ENCODE results near the gene PSME2.
A peak's percentile ranks its signal among the peaks of the same experiment; 100 is the strongest.

Gene PSME2

DNA sequence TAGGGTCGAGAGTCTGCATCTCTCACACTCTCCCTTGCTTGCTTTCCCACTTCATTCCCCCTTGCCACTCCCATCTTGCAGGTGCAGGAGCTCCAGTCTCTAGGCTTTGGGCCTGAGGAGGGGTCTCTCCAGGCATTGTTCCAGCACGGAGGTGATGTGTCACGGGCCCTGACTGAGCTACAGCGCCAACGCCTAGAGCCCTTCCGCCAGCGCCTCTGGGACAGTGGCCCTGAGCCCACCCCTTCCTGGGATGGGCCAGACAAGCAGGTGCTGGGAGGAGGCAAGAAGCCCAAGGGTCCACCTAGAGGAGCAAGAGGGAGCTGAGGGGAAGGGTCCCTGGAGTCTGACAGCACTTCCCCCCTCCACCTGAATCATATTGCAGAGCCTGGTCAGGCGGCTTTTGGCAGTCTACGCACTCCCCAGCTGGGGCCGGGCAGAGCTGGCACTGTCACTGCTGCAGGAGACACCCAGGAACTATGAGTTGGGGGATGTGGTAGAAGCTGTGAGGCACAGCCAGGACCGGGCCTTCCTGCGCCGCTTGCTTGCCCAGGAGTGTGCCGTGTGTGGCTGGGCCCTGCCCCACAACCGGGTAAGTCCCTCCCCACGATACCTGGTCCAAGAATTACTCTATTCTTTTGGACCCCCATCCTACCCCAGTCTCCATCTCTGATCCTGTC, 5.1 kb upstream of the PSME2 start:
- no peak for DNase-seq (ENCODE audit: low read depth)

DNA sequence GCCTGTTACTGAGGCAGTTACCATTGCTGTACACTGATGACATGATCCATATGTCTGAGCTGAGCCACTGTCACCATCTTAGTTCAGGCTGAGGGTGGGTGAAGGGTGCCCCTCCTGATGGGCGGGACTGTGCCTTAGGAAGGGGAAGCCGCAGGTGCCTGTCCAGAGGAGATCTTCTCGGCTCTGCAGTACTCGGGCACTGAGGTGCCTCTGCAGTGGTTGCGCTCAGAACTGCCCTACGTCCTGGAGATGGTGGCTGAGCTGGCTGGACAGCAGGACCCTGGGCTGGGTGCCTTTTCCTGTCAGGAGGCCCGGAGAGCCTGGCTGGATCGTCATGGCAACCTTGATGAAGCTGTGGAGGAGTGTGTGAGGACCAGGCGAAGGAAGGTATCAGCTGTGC, 4.6 kb upstream of the PSME2 start:
- DNase-seq (ENCODE audit: low read depth): no peak

DNA sequence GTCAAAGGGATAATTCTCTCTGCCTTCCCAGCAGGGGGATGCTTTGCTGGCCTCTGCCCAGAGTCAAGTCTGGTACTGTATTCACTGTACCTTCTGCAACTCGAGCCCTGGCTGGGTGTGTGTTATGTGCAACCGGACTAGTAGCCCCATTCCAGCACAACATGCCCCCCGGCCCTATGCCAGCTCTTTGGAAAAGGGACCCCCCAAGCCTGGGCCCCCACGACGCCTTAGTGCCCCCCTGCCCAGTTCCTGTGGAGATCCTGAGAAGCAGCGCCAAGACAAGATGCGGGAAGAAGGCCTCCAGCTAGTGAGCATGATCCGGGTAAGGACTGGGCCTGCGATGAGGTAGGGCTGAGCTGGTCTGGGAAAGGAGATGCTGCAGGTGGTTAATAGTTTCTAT, 4.2 kb upstream of the PSME2 start:
- DNase-seq (ENCODE audit: low read depth): no peak

DNA sequence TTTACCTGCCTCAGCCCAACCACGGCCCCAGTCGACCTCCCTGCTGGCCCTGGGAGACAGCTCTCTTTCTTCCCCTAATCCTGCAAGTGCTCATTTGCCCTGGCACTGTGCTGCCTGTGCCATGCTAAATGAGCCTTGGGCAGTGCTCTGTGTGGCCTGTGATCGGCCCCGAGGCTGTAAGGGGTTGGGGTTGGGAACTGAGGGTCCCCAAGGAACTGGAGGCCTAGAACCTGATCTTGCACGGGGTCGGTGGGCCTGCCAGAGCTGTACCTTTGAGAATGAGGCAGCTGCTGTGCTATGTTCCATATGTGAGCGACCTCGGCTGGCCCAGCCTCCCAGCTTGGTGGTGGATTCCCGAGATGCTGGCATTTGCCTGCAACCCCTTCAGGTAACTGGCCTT, 3.7 kb upstream of the PSME2 start:
- no peak for DNase-seq (ENCODE audit: low read depth)

DNA sequence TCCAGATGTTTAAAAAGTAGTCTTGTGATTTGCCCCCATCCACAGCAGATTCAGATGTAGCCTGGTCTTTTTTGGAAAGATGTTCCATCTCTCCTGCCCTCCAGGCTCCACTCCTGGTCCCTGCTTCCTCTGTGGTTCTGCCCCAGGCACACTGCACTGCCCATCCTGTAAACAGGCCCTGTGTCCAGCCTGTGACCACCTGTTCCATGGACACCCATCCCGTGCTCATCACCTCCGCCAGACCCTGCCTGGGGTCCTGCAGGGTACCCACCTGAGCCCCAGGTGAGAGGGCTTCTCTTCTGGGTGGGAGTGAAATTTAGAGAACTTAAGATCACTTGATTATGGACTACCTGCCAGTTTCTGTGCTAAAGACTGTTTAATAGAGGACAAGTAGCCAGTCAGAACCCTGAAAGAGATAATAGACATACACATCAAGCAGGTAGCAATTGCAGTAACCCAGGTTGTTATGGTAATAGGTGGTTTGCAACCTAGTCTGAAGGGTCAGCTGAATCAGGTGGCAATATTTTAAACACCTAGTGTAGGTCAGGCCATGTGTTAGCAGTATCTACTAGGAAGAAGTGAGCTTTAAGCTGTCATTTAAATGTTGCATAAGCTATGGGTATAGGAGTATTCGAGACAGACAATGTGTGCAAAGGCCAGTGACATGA, 3.0 kb upstream of the PSME2 start:
- DNase-seq (ENCODE audit: low read depth): no peak

GRCh38 chr14:24147761-24148428, 1.5 kb upstream of the PSME2 start:
- DNase-seq (ENCODE audit: low read depth): no peak

DNA sequence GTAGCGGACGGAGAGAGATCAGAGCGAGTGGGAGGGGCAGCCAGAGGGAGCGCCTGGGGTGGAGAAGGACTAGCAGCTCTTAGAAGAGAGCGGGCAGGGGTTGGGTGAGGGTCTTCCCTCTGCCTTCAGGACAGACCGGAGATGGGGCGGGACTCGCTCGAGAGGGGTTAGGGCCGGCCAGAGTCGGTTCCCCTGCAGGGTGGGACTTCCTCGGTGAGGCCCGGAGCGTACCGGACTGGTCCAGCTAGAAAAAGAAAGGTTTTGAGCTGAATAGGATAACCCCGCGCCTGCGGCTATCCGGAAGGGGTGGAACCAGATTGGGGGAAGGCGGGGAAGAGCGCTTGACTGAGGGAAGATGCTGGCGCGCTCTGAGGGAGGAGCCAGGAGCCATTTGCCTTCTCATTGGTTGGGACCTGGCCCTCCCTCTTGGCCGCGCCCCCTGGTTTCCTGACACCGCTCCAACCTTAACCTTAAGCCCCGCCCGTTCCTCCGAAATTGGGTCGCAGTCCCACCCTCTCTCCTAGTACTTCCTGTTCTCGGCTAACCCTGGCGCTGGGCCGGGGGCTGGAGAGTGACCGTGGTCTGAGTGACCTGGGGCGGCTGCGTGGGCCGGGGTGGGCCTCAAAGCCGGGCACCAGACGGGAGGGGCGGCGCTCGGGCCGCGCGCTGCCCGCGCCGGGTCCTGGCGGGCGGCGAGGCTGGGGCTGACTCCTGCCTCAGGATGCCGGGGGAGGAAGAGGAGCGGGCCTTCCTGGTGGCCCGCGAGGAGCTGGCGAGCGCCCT, 759 bp upstream of the PSME2 start, which contains the start of gene RNF31:
TSS of gene RNF31 (plus strand) at position 521 of the 783 bp plus-strand sequence. CDS start at position 722, 201 bp downstream.
- peak; percentile 99 for DNase-seq (ENCODE audit: low read depth)

DNA sequence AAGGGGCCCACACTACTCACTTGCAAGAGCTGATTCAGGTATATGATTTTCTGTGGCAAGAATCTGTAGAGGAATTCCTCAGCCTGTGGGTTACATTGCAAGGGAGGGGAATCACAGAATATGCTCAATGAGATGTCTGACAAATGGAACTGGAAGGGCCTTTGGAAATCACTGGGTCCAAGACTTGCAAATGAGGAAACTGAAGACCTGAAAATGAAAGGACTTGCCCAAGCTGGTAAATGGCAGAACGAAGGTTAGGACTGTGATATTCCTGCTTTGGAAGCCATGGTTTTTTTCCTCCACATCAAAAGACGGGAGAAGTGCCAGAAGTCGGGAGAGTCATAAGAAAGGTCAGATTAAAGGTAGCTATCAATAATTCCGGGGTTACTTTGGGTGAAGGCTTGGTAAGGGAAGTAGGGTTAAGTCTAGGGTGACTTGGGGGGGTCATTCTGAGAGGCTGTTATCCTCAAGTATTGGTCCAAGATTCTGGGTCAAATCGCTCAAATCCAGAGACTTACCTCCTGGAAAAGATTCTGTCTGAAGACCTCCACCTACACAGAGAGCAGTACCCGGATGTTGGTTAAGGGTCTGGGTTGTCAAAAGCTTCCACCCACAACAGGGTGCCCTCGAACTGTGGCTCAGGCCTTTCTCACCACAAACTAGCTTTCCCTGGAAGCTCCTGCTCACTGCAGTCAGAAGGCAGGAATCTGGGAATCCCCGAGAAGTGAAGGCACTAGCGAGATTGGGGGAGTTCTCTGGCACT, 539 bp downstream of the PSME2 start:
- DNase-seq (ENCODE audit: low read depth): no peak

- no peak for DNase-seq (ENCODE audit: low read depth)
Observed at GRCh38 chr14:24145219-24145618, 1.2 kb downstream of the PSME2 start.

DNA sequence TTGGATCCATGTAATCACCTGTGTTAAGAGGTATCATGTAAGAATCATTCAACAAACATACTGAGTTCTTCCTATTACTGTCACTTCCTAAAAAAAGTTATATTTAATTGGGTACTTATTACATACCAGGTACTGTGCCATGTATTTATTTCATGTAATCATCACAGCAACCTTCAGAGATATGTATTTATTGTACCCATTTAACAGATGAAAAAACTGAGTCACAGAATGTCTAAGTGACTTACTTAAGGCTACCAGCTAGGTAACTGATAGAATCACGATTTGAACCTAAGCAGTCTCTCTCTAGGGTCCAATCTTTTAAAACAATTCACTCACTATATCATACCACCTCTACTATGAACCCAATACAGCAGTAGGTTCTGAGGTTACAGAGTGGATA, 2.0 kb downstream of the PSME2 start:
- DNase-seq (ENCODE audit: low read depth): no peak

- peak; percentile 44 for DNase-seq (ENCODE audit: low read depth)
Observed at GRCh38 chr14:24143511-24143910, 2.9 kb downstream of the PSME2 start.

DNA sequence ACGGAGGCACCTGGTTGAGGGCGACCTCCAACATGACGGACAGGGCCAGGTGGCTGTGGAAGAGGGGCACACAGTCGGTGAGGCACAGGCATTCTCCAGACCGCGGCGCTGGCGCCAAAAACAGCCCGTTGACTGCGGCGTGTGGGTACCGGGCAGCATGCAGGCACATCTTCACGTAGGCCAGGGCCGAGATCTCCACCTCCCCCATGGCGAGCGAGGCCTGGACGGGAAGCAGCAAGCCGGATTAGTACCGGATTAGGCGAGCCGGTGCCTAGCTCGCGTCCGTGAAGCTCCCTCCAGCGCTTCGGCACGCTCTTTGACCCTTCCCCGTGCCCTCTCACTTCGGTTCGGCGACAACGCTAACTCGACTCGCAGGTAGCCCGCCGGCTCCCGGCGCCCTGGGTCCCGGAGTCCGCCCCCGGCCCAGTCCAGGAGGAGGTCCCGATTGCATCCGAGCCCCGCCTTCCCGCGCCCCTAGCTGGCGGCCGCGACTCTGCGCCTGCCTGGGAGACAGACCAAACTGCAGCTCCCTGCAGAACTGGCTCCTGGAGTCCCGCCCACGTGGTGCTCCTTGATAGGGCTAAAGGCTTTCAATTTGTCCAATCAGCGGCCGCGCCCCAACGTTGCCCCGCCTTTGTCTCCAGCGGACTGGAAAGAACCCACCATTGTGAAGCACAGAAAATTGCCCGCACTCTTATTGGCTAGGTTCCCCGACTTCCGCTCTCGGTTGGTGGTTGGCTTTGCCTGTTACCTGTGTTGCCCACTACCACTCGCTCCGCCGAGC, 5.1 kb downstream of the PSME2 start, which contains the start of gene EMC9:
TSS of gene EMC9 (minus strand) at position 495 of the 784 bp plus-strand sequence. CDS start at position 208, 287 bp downstream.
- peak; percentile 98 for DNase-seq (ENCODE audit: low read depth)

- no peak for DNase-seq (ENCODE audit: low read depth)
Observed at GRCh38 chr14:24139272-24139934, 7.0 kb downstream of the PSME2 start.

- DNase-seq (ENCODE audit: low read depth): no peak
Observed at GRCh38 chr14:24138396-24139271, 7.8 kb downstream of the PSME2 start.

- DNase-seq (ENCODE audit: low read depth): no peak
Observed at GRCh38 chr14:24137529-24138395, 8.6 kb downstream of the PSME2 start.

- no peak for DNase-seq (ENCODE audit: low read depth)
Observed at GRCh38 chr14:24136684-24137528, 9.5 kb downstream of the PSME2 start.

Measured in fibroblast of gingiva (primary cell).